ENCODE results near the gene CYBC1.

Gene CYBC1

DNA sequence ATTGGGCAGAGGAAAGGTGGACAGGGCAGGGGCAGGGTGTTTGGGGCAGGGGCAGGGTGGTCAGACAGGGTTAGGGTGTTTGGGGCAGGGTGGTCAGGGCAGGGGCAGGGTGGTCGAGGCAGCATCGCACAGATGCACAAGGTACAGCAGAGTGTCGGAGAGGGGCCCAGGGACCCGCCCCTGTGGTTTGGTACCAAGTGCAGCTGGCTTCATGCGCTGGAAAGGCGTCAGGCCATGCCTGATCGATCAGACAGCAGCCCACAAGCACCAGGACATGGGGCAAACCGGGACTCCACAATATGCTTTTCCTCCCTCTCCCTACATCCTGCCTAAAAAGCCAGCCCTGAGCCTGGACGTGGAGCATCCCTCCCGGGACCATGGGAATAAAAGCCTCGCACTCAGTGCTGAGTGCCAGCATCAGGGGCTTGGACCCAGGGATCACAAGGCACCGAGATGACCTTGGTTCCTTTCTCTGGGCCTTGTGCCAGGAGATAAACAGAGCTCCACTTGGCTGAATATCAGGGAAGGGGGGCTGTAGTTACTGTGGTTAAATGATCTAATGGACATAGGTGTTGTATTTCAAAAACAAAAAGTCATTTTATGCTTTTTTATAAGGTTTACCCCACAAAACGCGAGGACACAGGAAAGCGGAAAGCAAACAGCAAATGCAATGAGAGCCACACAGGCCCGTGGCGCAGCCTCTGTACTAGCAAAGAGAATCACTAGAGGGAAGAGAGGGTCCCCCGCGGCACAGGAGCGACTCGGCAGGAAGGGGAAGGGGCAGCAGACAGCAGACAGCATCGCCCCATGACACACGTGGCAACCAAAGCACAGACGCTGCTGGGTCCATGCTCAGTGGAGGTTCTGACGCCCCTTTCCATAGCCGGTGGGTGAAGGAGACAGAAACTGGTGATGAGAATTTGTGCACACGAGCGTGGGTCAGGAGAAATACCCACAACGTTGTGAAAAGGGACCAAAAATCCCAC, 37.7 kb downstream of the CYBC1 start:
- in situ Hi-C loops (cut with HindIII; ENCODE audit: low sequenced_read_pairs), result loop anchor here (10.0 kb wide), 4 partner anchors 138 to 398 kb away; partner anchors contain the start of gene CSNK1D

DNA sequence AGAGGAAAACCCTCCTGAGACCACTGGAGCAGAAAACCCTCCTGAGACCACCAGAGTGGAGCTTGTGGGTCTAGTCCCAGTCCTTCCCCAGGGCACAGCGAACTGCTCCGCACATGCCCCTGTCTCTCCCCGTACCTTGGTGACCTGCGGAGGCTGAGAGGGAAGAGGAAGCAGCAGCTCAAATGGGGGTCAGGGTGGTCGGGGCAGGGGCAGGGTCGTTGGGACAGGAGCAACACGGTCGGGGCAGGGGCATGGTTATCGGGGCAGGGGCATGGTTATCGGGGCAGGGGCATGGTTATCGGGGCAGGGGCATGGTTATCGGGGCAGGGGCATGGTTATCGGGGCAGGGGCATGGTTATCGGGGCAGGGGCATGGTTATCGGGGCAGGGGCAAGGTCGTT, 38.5 kb downstream of the CYBC1 start:
- in situ Hi-C loops (cut with HindIII; ENCODE audit: low sequenced_read_pairs), result loop anchor here (10.0 kb wide), 4 partner anchors 137 to 397 kb away; partner anchors contain the start of gene CSNK1D

DNA sequence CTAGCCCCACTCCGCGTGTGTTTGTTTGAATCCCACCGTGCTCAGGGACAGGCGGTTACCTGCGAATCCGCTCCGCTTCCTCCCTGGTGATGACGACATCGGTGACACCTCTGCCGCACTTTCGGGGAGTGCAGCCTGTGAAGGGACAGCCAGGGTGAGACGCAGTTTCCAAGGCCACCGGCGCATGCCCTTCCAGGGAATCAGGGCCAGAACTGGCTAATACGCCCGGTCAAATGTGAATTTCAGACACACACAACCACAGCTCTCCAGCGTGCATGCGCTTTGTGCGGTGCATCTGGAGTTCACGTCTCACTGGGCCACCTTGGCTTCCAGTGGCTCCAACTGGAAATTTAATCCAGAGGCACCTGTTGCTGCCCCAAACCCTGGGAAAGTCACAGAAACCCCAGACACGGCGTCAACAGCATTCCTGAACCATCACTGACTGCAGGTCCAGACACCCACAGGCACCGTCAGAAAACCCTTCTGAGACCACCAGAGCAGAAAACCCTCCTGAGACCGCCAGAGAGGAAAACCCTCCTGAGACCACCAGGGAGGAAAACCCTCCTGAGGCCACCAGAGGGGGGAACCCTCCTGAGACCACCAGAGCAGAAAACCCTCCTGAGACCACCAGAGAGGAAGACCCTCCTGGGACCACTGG, 39.0 kb downstream of the CYBC1 start:
- in situ Hi-C loops (cut with HindIII; ENCODE audit: low sequenced_read_pairs), result loop anchor here (10.0 kb wide), 4 partner anchors 137 to 397 kb away; partner anchors contain the start of gene CSNK1D

DNA sequence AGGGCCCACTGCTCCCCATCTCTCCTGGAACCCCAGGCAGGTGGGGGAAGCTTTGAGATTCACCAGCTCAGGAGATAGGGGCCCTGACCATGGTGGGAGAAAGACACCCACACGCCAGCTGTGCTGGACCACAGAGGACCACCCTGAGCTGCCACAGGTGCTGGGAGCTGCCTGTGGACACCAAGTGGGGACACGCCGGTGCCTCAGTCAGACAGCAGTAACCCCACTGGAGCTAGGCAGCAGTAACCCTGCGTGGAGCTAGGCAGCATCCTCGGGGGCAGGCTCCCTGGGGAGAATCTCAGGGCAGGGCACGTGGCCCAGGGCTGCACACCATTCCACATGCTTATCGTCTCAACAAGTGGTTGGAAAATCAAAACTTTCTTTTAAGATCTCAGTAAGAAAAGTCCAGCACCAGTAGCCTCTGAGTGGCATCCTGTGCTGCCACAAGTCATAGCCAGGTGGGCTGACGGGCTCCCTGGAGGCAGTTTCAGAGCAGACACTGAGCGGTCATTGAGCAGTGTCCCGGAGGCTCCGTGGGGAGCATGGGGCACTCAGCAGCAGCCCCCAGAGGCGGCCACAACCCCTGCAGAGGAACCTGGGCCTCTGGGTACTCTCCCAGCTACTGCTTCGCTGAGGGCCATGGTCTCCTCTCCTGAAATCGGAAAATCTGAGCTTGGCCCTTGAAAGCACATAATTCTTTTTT, 40.4 kb downstream of the CYBC1 start:
- in situ Hi-C loops (cut with HindIII; ENCODE audit: low sequenced_read_pairs), result loop anchor here (10.0 kb wide), 4 partner anchors 135 to 395 kb away; partner anchors contain the start of gene CSNK1D

DNA sequence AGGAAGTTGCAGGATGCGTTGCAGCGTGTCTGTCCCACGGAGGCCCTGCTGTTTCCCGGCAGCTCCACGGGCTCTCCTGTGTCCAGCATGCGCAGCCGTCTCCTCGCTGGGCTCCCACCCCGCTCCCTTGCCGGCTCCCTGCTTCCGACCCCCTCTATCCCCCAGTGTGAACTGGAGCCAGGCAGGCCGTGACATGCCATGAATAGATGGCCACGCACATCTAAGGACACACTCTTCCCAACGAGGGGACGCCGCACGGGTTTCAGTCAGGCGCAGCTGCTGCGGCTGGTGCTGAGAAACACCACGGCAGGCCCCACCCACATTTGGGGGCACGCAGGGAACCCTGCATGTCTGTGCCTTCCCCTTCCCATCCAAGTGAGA, 41.6 kb downstream of the CYBC1 start:
- in situ Hi-C loops (cut with HindIII; ENCODE audit: low sequenced_read_pairs), result no loop called here

DNA sequence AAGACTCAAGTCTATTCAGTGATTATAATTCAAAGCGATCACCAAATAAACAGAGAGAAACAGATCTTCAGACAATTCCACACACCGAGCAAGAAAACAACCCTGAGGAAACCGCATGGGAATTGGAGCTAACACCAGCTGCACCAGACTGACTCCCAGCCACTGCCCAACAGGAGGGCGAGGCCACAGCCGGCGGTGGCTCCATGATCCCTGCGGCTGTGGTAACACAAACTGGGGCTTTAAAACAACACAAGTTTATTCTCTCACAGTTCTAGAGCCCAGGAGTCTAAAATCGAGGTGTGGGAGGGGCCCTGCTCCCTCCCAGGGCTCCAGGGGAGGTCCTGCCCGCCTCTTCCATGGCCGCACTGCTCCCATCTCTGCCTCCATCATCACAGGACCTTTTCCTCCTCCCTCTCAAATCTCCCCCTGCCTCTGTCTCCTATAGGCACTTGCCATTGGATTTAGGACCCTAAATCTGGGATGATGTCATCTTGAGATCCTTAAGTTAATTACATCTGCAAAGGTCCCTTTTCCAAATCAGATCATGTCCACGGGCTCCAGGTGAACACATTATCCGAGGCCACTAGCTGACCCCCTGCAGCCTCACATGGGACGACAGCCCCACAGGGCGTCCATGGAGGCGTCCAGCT, 42.1 kb downstream of the CYBC1 start:
- in situ Hi-C loops (cut with HindIII; ENCODE audit: low sequenced_read_pairs), result no loop called here

DNA sequence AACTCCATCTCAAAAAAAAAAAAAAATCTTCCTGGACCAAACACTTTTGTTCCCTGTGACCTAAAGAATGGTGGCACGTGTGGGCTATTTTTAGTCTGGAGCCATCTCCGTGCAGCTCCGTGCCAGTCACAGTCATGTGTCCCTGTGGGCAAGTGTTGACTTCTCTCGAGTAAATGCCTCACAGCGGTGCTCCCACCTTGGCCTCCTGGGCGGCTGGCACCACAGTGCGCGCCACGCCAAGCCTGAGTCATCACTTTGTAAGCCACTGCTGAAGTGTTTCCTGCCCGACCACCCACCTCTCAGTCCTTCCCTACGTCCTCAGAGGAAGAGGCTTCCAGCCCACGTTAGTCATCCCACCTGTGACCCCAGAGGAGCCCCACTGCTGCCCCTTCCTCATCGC, 43.3 kb downstream of the CYBC1 start:
- in situ Hi-C loops (cut with HindIII; ENCODE audit: low sequenced_read_pairs), result no loop called here

DNA sequence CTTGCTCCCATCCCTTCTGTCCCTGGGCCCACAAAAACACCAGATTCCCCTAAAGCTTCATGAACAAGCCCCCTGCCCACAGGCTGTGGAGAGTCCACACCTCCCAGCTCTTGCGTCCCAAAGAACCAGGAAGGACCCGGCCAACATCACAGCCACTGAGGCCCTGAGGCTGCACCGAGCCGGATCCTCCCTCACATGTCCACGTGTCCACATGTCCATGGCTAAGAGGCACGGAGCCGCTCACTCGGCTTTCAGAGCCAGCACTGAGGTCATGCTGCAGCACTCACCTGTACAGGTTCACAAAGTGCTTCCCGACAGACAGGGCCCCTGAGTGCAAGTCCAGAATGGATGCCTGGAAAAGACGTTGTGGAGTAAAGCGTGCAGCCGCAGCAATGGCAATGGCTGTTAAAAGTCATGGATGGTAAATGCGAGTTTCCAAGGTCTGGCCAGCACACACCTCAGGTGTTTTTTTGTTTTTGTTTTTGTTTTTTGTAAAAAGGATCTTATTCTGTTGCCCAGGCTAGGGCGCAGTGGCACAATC, 44.4 kb downstream of the CYBC1 start:
- in situ Hi-C loops (cut with HindIII; ENCODE audit: low sequenced_read_pairs), result no loop called here

DNA sequence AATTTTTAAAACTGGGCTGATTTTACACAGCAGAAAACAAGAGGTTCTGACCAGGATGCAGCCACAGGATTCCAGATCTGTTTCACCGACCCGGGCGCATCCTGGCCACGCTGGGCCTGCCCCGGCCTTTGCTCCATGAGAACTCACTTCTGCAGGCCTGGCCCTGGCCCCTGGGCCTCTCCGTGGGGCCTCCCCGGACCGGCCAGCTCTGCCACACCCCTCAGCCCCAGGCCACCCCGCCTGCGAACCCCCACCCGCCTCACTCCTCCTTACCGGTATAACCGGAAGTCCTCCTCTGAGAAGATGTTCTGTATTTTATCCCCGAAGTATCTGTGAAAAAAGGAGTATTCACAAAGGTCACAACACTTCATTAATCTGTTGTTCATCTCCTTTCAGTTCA, 45.5 kb downstream of the CYBC1 start:
- in situ Hi-C loops (cut with HindIII; ENCODE audit: low sequenced_read_pairs), result no loop called here

DNA sequence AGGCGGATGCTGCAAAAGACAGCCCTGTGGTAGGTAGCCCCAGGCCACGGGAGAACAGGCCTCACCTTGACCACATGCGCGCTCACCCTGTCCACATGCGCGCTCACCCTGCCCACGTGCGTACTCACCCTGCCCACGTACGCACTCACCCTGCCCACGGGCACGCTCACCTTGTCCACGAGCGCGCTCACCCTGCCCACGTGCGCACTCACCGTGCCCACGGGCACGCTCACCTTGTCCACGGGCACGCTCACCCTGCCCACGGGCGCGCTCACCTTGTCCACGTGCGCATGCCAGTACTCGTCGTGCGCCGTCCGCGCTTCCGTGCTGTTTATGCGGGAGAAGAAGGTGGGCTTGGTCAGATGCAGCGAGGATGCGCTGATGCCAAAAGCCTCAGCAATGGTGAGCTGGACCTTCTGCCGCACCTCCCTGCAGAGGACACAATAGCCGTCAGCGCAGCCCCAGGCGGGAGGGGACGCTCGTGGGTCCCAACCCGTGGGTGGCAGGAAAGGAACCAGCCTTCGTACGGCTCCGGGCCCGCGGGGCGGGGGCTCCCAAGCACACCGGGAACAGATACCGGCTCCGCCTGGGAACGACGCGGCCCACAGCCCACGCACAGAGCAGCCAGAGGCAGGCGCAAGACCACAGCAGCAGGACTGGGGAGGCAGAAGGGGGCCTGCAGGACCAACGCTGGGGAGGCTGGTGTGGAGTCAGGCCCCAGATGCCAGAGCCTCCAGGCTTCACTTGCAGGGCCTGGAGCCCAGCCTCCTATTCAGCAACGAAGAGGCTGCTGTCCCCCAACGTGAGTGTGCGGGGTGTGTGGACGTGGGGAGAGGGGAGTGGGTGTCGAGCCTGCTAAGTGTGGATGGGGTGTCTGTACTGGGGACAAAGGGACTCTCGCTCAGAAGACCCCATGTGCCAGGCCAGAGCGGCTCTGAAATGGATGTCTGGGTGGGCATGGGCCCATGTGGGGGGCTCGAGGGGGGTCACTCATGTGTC, 46.6 kb downstream of the CYBC1 start:
- in situ Hi-C loops (cut with HindIII; ENCODE audit: low sequenced_read_pairs), result no loop called here

DNA sequence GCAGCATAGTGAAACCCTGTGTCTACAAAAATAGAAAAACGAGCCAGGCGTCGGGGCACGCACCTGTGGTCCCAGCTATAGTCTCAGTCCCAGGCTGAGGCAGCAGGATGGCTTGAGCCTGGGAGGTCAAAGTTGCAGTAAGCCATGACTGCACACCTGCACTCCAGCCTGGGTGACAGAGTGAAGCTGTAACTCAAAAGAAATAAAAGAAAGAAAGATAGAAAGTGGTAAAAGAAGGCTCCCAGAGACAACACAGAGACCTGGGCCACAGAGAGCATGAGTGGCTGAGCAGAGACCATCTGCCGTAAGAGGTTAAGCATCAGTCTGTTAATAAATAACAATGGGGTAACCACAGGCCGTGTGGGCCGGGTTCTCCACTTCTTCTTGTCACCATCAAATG, 47.7 kb downstream of the CYBC1 start:
- in situ Hi-C loops (cut with HindIII; ENCODE audit: low sequenced_read_pairs), result no loop called here

DNA sequence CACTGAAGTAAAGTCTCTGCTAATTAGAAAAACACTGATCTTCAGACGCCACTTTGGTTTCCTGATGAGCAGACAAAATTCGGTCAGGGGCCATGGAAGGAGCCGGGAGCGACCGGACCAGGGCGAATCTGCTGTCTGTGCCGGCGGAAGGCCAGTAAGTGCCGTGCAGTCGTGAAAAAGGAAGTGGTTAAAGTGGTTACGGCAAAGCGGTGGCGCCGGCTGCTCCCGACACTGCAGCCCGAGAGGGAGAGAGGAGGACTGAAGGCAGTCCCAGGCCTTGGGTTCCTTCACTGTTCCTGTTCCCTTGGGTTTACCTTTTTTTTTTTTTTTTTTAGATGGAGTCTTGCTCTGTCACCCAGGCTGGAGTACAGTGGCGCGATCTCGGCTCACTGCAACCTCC, 49.7 kb downstream of the CYBC1 start:
- in situ Hi-C loops (cut with HindIII; ENCODE audit: low sequenced_read_pairs), result no loop called here

DNA sequence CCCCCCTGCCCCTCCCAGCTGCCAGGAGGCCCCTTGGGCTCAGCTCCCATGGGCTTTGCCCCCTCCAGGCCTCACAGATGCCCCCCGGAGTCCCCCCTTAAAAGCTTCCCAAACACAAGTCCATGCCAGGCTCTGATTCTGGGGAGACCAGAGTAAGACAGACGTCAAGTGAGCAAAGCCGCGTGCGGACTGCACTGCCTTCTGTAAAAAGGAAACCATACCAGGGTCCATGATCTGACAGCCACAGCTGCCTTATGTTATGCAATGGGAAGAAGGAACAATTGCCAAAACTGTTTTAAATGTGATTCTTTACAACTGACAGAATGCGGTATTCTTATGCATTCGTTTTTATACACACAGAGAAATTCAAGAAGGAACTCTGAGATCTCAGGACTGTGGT, 50.3 kb downstream of the CYBC1 start:
- in situ Hi-C loops (cut with HindIII; ENCODE audit: low sequenced_read_pairs), result no loop called here

DNA sequence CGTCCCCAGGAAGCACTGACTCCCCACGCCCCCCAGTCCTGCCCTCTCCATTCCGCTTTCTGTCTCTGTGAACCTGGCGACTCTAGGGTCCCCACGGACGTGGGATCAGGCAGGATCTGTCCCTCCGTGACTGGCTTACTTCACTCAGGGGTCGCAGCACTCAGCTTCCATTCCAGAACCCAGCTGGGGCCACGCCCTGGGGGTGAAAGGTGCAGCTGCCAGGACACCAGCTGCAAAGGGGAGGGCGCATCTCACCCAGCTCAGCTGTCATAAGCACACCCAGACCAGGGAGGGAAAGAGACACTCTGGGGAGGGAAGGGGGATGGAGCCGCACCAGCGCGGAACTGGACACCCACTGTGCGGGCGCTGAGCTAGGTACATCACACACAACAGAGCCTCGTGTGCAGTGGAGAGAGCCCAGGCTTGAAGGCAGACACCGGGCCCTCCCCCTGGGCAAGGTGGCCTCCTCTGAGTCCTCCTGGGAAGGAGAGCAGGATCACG, 50.9 kb downstream of the CYBC1 start:
- in situ Hi-C loops (cut with HindIII; ENCODE audit: low sequenced_read_pairs), result no loop called here

DNA sequence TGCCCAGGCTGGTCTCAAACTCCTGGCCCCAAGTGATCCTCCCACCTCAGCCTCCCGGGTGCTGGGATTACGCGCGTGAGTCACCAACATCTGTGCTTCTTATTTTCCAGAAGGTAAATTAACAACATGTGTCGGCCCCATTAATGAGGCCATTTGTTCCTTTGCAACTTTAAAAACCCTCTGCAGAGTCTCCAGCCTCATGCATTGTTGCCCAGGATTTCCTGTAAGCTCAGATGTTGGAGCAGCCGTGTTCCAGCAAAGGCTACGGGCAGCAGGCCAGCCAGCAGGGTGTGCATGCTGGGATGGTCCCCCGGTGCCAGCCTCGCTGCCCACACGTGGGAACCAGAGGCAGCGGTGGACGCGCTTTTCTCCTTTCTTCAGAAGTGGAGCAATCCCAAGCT, 51.5 kb downstream of the CYBC1 start:
- in situ Hi-C loops (cut with HindIII; ENCODE audit: low sequenced_read_pairs), result no loop called here

DNA sequence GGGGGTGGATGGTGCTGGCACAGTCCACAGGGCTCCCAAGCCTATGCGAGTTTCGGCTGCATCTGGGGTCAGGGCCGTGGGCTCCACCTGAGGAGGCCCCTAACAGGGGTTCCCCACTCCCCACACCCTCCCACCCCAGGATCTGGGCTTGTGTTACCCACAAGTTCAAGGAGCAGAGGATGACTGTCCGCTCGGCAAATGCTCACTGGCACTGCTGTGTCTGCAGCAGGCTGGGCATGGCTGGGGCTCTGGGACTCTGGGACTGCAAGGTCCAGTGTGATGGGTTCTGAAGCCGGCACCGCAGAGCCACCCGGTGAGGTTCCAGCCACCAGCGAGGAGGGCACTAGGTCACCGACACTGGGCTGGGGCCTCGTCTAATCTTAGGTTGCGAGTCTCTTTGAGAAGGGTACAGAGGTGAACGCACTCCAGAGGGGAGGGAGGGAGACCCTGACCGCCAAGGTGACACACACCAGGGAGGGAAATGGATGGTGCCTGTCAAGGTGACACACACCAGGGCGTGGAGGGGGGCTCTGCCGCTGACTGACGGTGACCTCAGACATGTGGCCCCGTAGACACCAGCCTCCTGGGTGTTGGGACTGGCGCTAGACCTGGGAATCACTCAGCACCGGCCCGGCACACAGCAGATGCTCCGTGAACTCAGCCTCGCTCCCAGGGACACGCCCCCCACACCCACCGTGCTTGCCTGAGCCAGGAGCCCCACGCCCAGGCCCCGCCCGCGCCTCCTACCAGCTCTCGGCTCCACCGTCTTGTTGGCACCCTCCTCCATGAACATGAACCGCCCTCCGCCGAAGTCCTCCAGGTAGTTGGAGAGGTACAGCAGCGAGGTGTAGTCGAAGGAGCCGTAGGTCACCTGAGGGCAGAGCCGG, 52.9 kb downstream of the CYBC1 start:
- in situ Hi-C loops (cut with HindIII; ENCODE audit: low sequenced_read_pairs), result no loop called here

DNA sequence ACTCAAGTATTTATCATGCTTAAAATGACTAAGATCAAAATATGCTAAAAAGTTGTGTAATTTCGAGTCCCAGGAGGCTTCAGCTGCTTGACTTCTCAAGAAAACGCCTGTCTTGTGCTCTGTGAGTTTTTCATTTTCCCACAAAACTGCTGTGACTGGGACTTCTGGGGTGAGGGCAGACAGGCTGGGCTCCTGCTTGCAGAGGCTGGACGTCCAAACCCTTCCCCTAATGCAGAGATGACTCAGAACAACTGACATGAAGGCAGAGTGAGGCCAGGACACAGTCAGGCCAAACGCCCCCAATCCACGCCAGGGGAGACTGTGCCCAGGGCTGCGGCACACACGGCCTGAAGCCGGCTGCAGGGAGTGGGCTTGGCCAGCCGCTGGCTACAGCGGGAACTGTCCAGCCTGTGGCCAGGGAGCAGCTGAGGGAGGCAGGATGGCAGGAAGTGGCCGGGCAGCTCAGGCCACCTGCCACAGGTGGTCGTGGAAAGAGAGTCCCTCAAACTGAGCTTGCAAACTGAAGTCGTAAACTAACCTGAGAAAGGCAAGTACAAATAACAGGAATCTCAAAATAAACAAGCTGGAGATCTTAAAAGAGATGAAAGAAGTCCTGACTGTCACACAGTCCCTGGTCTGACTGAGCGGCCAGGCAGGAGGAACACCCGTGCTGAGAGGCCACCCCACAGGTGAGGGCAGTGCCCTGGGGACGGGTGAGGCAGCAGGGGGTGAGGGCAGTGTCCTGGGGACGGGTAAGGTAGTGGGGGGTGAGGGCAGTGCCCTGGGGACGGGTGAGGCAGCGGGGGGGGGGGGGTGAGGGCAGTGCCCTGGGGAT, 53.7 kb downstream of the CYBC1 start:
- in situ Hi-C loops (cut with HindIII; ENCODE audit: low sequenced_read_pairs), result no loop called here
